22Rv1 (cell line): ENCODE results near the gene C1orf159.

Experiments used
- CTCF ChIP-seq: fragments of 450-650 bp; IDR thresholded peaks from 2 replicates; pipeline ENCODE4 v1.5.1; 2017; ENCODE audit warnings: mild to moderate bottlenecking
- ZFX ChIP-seq: fragments of 450-650 bp; IDR thresholded peaks from 2 replicates; pipeline ENCODE4 v1.6.1; 2017; ENCODE audit warnings: antibody characterized with exemption, borderline replicate concordance

- TF ChIP-seq CTCF (no peak), ZFX (no peak)
Measured at GRCh38 chr1:1101503-1101902, 14.4 kb downstream of the C1orf159 start.
